ENCODE measurements around the gene DNAH17. TPM values are rescaled to one million over a fixed set of nuclear protein-coding genes. Genes with fewer than 3 reads are reported as not detected.

Gene DNAH17
- polyA plus RNA-seq, 1 experiment: not detected

DNA sequence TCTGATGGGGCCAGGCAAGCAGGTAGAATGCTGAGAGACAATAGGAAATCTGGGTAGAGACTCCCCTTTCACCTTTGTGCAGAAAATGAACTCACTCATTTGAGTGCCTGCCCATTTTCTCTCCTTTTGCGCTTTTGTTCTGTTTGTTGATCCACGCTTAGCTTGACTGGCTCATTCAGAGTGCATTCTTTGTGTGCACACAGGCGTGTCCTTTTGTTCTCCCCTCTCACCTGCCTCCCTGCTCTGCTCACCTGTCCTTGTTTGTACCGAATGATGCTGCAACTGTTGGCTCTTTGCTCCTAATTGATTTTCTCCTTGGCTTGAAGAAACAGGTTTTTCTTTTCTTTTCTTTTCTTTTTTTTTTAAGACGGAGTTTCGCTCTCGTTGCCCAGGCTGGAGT is 183.0 kb downstream of the DNAH17 start:
- CTCF ChIA-PET: interaction anchor here (1.6 kb wide), 1 partner anchor 28 kb away, joined by 6 read pairs; no protein-coding TSS in a partner anchor
- TF ChIP-seq, protein P1, sequence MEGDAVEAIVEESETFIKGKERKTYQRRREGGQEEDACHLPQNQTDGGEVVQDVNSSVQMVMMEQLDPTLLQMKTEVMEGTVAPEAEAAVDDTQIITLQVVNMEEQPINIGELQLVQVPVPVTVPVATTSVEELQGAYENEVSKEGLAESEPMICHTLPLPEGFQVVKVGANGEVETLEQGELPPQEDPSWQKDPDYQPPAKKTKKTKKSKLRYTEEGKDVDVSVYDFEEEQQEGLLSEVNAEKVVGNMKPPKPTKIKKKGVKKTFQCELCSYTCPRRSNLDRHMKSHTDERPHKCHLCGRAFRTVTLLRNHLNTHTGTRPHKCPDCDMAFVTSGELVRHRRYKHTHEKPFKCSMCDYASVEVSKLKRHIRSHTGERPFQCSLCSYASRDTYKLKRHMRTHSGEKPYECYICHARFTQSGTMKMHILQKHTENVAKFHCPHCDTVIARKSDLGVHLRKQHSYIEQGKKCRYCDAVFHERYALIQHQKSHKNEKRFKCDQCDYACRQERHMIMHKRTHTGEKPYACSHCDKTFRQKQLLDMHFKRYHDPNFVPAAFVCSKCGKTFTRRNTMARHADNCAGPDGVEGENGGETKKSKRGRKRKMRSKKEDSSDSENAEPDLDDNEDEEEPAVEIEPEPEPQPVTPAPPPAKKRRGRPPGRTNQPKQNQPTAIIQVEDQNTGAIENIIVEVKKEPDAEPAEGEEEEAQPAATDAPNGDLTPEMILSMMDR (IDR thresholded peaks at IDR 0.05; ENCODE audit: insufficient read depth, low read depth, low read length): no peak
- H3K4me3 ChIP-seq (ENCODE audit: low read depth, low read length): no peak overlapping the region
- POLR2A ChIA-PET: no interaction called here
- DNase-seq (ENCODE audit: low read depth): no peak
- H3K27me3 ChIP-seq (ENCODE audit: control insufficient read depth, insufficient read depth, low read length): no peaks in the 10 kb centered on the region
- peaks cover 16% of the 10 kb centered on the region for H3K36me3 ChIP-seq (ENCODE audit: control insufficient read depth, insufficient read depth, low read length)

DNA sequence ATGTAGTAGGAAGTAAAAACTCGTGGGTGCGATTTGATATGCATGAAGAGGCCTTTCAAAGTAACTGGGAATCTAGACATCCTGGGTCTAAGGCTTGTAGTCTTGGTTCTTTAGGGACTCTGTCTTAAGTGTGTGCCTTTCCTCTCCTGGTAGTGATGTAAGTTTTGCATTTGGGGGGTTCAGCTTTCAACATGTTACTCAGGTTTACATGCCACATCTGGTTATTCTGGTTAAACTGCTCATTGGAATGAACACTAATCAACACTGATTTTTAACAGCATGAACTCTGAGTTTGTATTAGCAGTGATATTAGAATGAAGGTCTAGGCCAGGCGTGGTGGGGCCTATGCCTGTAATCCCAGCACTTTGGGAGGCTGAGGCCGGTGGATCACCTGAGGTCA is 183.6 kb downstream of the DNAH17 start:
- POLR2A ChIA-PET: no interaction called here
- Histone ChIP-seq H3K36me3 (ENCODE audit: control insufficient read depth, insufficient read depth, low read length) (peaks cover 12% of the 10 kb centered on the region), H3K4me3 (ENCODE audit: low read depth, low read length) (no peak overlapping the region), H3K27me3 (ENCODE audit: control insufficient read depth, insufficient read depth, low read length) (no peaks in the 10 kb centered on the region)
- CTCF ChIA-PET: interaction anchor here (1.6 kb wide), 1 partner anchor 28 kb away, joined by 6 read pairs; no protein-coding TSS in a partner anchor
- DNase-seq (ENCODE audit: low read depth): no peak
- TF ChIP-seq, protein P1 (IDR thresholded peaks at IDR 0.05; ENCODE audit: insufficient read depth, low read depth, low read length): no peak

DNA sequence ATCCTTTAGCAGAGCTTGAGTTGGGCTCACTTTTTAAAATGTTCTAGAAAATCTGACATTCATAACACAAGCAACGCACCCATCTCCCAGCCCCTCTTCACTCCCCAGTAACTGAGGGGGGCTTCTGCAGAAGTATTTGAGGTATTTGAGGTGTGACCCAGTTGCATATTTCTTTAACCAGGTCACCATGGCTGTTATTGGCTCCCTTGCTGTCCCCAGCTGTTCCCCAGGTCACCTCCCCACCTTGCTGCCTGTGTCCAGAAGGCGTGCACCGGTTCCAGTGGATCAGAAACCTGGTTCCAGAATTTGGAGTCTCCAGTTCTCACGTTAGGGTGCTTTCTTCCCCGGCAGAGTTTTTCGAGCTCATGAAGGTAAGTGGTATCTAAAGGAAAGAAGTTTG is 184.9 kb downstream of the DNAH17 start:
- POLR2A ChIA-PET: no interaction called here
- Histone ChIP-seq H3K36me3 (ENCODE audit: control insufficient read depth, insufficient read depth, low read length) (peaks cover 7% of the 10 kb centered on the region; the same call in 1 of the 2 replicates), H3K27me3 (ENCODE audit: control insufficient read depth, insufficient read depth, low read length) (no peaks in the 10 kb centered on the region), H3K4me3 (ENCODE audit: low read depth, low read length) (no peak overlapping the region)
- no peak for DNase-seq (ENCODE audit: low read depth)
- TF ChIP-seq, protein P1 (IDR thresholded peaks at IDR 0.05; ENCODE audit: insufficient read depth, low read depth, low read length): no peak
- CTCF ChIA-PET: interaction anchor here (0.8 to 3.5 kb wide), 8 partner anchors 10 to 34 kb away, joined by 3 to 16 read pairs (median 4); no protein-coding TSS in a partner anchor

DNA sequence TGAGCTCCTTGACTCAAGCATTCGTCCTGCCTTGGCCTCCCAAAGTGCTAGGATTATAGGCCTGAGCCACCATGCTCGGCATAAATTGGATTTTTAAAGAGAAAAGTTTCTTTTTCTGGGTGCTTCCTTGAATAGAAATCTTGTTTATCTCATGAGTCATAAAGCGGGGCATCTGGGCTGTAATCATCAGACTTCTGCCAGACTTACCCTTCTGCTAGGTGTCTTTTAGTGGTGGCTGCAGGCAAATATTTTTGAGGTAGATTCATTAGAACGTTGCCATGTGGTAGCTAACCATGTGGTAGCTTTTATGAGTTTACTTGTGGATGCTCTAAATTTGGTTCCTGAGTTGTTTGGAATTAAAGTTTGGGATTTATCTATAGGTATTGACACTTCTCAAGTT is 185.4 kb downstream of the DNAH17 start:
- peaks cover 4% of the 10 kb centered on the region; the same call in 1 of the 2 replicates for H3K36me3 ChIP-seq (ENCODE audit: control insufficient read depth, insufficient read depth, low read length)
- no peak for DNase-seq (ENCODE audit: low read depth)
- no peaks in the 10 kb centered on the region for H3K27me3 ChIP-seq (ENCODE audit: control insufficient read depth, insufficient read depth, low read length)
- ChIA-PET CTCF (interaction anchor here (0.8 to 3.5 kb wide), 9 partner anchors 10 to 34 kb away, joined by 3 to 16 read pairs (median 4); no protein-coding TSS in a partner anchor), POLR2A (no interaction called here)
- no peak overlapping the region for H3K4me3 ChIP-seq (ENCODE audit: low read depth, low read length)
- TF ChIP-seq, protein P1 (IDR thresholded peaks at IDR 0.05; ENCODE audit: insufficient read depth, low read depth, low read length): no peak

DNA sequence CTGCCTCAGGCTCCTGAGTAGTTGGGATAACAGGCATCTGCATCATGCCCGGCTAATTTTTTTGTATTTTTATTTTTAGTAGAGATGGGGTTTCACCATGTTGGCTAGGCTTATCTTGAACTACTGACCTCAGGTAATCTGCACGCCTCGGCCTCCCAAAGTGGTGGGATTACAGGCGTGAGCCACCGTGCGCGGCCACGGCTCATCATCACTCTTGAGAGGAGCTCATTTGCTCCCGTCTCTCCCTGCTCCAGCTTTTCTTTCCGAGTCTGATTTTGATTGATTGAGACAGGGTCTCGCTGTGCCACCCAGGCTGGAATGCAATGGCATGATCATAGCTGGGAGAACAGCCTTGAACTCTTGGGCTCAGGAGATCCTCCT is 186.2 kb downstream of the DNAH17 start:
- DNase-seq (ENCODE audit: low read depth): no peak
- CTCF ChIA-PET: interaction anchor here (0.9 to 3.5 kb wide), 10 partner anchors 9 to 140 kb away, joined by 4 to 16 read pairs (median 4); no protein-coding TSS in a partner anchor
- no peaks in the 10 kb centered on the region for H3K27me3 ChIP-seq (ENCODE audit: control insufficient read depth, insufficient read depth, low read length)
- H3K4me3 ChIP-seq (ENCODE audit: low read depth, low read length): no peak overlapping the region
- POLR2A ChIA-PET: interaction anchor here (1.0 kb wide), 1 partner anchor 32 kb away, joined by 3 read pairs; no protein-coding TSS in a partner anchor
- TF ChIP-seq, protein P1 (IDR thresholded peaks at IDR 0.05; ENCODE audit: insufficient read depth, low read depth, low read length): no peak
- peaks cover 3% of the 10 kb centered on the region; the same call in 1 of the 2 replicates for H3K36me3 ChIP-seq (ENCODE audit: control insufficient read depth, insufficient read depth, low read length)
